GM18951 (cell line): ENCODE measurements around the gene RPL7A.
"Not testable (repeated sequence)": the region's sequence is repeated elsewhere in the genome, so short reads cannot be mapped to it uniquely, and the experiment has no call there.

ENCODE experiments used
- POLR2A ChIP-seq: IDR thresholded peaks from 4 replicates; pipeline ENCODE4 v1.6.1; 2011; ENCODE audit warnings: mild to moderate bottlenecking; ENCODE audit not compliant: insufficient read length, insufficient read depth; ENCODE audit errors: extremely low read depth
- in situ Hi-C: fragments of 300-500 bp; cut with MboI; formaldehyde crosslinking; loops from one replicate; pipeline ENCODE4 v1.12.0; 2022; ENCODE audit warnings: low sequenced_read_pairs, mixed read lengths, inconsistent platforms; ENCODE audit not compliant: unreplicated experiment

Gene RPL7A

GRCh38 chr9:133320421-133320881, 27.6 kb upstream of the RPL7A start:
- in situ Hi-C loops = no loop called here
- no peak for TF ChIP-seq POLR2A

GRCh38 chr9:133321411-133321935, 26.5 kb upstream of the RPL7A start:
- TF ChIP-seq POLR2A = no peak
- in situ Hi-C loops = no loop called here

- no peak for TF ChIP-seq POLR2A
- in situ Hi-C loops = no loop called here
Observed at GRCh38 chr9:133322701-133323100, 25.3 kb upstream of the RPL7A start.

- no peak for TF ChIP-seq POLR2A
- in situ Hi-C loops = no loop called here
Observed at GRCh38 chr9:133323211-133323610, 24.8 kb upstream of the RPL7A start.

GRCh38 chr9:133323991-133324703, 23.9 kb upstream of the RPL7A start:
- in situ Hi-C loops = no loop called here
- TF ChIP-seq POLR2A = no peak

GRCh38 chr9:133327021-133327420, 21.0 kb upstream of the RPL7A start:
- in situ Hi-C loops = not testable (repeated sequence)

GRCh38 chr9:133327834-133328484, 20.1 kb upstream of the RPL7A start:
- in situ Hi-C loops = no loop called here
- no peak for TF ChIP-seq POLR2A

GRCh38 chr9:133329306-133330156, 18.5 kb upstream of the RPL7A start:
- in situ Hi-C loops = not testable (repeated sequence)

- in situ Hi-C loops = no loop called here
- no peak for TF ChIP-seq POLR2A
Observed at GRCh38 chr9:133331221-133331620, 16.8 kb upstream of the RPL7A start.

GRCh38 chr9:133331641-133332380, 16.2 kb upstream of the RPL7A start:
- in situ Hi-C loops = no loop called here
- no peak for TF ChIP-seq POLR2A

GRCh38 chr9:133332381-133332730, 15.7 kb upstream of the RPL7A start:
- TF ChIP-seq POLR2A = no peak

GRCh38 chr9:133333011-133333410, 15.0 kb upstream of the RPL7A start:
- TF ChIP-seq POLR2A = no peak
- in situ Hi-C loops = no loop called here

More at GRCh38 chr9:133332381-133332730, 15.7 kb upstream of the RPL7A start:
- in situ Hi-C loops = no loop called here

GRCh38 chr9:133333566-133333965, 14.5 kb upstream of the RPL7A start:
- TF ChIP-seq POLR2A = no peak
- in situ Hi-C loops = no loop called here

- in situ Hi-C loops = no loop called here
- TF ChIP-seq POLR2A = no peak
Observed at GRCh38 chr9:133334161-133334560, 13.9 kb upstream of the RPL7A start.

- in situ Hi-C loops = not testable (repeated sequence)
Observed at GRCh38 chr9:133334888-133335287, 13.1 kb upstream of the RPL7A start.
